Measurements from ENCODE around the gene POU2F1.

GRCh38 chr1:167440776-167441175 is 220.1 kb downstream of the POU2F1 start:
- TF ChIP-seq CTCF (IDR thresholded peaks at IDR 0.05) = no peak
- TF ChIP-seq EZH2 (IDR thresholded peaks at IDR 0.05; ENCODE audit: borderline replicate concordance, insufficient read depth, low read depth, low read length, poor library complexity, severe bottlenecking) = no peak
